Measurements from ENCODE around the gene TLE7.

Gene TLE7

DNA sequence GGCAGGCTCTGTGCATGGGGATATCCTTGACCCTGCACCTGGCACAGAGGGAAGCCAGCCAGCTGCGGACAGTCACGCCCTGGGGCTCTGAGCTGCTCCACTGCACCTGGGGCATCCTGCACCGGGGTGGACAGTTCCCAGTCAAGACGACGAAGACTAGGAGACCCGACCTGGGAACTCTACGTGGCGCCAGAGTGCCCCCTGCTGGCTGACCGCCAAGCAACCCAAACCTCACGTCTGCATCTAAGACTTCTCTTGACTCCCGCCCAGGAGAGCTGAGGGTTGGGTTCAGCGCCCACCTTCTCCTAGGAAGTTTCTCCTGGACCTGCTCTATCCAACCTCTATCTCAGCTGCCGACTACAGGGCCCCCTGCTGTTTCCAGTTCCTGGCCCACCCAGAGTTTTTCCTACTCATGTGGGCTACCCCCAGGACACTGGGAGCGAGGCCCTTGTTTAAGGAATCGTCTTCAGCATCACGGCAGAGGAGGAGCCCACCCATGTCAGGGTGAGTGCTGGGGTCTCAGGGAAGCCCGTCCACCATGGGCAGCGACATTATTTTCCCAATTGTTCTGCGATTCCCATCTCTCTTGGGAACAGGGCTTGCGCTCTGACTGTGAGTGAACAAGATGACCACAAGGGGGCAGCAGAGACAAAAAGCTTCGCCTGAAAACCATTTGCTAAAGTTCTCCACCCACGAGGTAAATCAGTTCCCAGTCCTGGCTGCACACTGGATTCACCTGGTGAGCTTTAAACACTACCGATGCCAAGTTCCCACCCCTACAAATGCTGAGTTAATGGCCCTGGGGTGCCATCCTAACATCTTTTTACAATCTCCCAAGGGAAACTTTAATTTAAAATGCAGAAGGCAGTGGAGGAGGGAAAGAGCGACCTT lies 29.3 kb downstream of the TLE7 start:
- Histone ChIP-seq H3K4me3 (ENCODE audit: low read length) (no peak overlapping the region), H3K27me3 (replicated peaks; ENCODE audit: control insufficient read depth, insufficient read depth, low read length) (peaks cover 61% of the 10 kb centered on the region), H3K9ac (ENCODE audit: low read length) (no peak overlapping the region), H3K9me3 (ENCODE audit: control insufficient read depth, low read length) (peaks cover 3% of the 10 kb centered on the region), H3K36me3 (ENCODE audit: control insufficient read depth, insufficient read depth, low read length, severe bottlenecking) (no peaks in the 10 kb centered on the region), H3K4me1 (ENCODE audit: control insufficient read depth, insufficient read depth, low read length) (no peaks in the 10 kb centered on the region)
- DNase-seq (ENCODE audit: low read depth): peak; percentile 88

DNA sequence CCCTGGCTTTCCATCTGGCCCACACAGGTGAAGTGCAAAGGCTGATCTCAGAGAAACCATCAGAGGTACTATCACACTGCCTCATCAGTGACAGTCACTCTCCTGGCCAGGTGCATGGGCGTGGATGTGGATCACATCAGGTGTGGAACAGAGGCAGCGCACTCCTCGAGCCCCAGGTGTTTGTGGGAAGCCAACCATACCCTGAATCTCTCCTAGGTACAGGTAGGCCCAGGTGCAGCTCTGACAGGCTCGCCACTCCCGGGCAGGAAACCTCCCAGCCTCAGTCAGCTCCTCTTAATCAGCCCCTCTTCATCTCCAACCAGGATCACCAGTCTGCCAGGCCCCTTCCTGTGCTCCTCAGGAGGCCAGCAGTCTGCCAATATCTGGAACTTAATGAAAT lies 31.7 kb downstream of the TLE7 start:
- H3K9me3 ChIP-seq (ENCODE audit: control insufficient read depth, low read length): peaks cover 2% of the 10 kb centered on the region
- no peak for DNase-seq (ENCODE audit: low read depth)
- no peaks in the 10 kb centered on the region for H3K36me3 ChIP-seq (ENCODE audit: control insufficient read depth, insufficient read depth, low read length, severe bottlenecking)
- H3K27me3 ChIP-seq (replicated peaks; ENCODE audit: control insufficient read depth, insufficient read depth, low read length): peaks cover 60% of the 10 kb centered on the region
- H3K4me1 ChIP-seq (ENCODE audit: control insufficient read depth, insufficient read depth, low read length): no peaks in the 10 kb centered on the region
- no peak overlapping the region for H3K4me3 ChIP-seq (ENCODE audit: low read length)
- no peak overlapping the region for H3K9ac ChIP-seq (ENCODE audit: low read length)

DNA sequence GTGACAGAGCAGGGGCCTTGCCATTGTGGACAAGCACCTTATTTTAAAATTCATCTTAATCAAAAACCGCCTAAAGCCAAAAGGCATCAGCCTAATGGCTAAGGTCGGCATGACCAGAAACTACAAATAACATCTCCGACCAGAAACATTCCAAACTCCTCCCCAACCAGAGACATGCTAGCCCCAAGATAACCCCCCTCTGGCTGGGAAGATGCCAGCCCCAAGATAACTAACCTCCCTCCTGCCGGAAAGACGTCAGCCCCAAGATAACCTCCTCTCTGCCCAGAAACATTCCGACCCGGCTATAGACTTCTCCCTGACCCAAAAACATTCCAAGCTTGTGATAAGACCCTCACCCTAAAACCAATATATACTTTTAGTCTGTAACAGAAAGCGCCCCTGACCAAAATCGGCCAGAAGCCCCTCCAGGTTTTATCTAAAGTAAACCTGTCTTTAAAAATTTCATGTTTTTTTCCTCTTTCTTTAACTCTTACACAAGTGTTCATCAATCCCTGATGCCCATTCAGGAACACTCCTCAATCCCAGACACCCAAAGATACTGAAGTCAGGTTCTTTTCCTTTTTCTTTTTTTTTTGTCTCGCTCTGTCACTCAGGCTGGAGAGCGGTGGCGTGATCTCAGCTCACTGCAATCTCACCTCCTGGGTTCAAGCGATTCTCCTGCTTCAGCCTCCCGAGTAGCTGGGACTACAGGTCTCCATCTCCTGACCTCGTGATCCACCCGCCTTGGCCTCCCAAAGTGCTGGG lies 32.7 kb downstream of the TLE7 start:
- Histone ChIP-seq H3K9ac (ENCODE audit: low read length) (no peak overlapping the region), H3K4me1 (ENCODE audit: control insufficient read depth, insufficient read depth, low read length) (no peaks in the 10 kb centered on the region), H3K4me3 (ENCODE audit: low read length) (no peak overlapping the region), H3K27me3 (replicated peaks; ENCODE audit: control insufficient read depth, insufficient read depth, low read length) (peaks cover 60% of the 10 kb centered on the region), H3K9me3 (ENCODE audit: control insufficient read depth, low read length) (peaks cover 10% of the 10 kb centered on the region), H3K36me3 (ENCODE audit: control insufficient read depth, insufficient read depth, low read length, severe bottlenecking) (no peaks in the 10 kb centered on the region)
- no peak for DNase-seq (ENCODE audit: low read depth)

DNA sequence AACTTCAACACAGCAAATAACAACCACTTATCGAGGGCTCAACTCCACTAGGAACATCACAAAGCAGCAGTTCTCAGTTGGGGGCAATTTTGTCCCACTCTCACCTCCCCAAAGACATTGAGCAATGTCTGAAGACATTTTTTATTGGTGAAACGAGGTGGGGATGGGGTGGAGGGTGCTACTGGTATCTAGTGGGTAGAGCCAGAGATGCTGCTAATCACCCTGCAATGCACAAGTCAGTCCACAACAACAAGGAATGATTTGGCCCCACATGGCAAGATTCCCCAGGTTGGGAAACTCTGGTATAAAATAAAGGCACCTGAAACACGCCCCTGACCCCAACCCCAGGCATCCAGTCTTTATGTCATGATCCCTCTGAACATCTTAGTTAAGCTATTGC lies 33.3 kb downstream of the TLE7 start:
- no peak for DNase-seq (ENCODE audit: low read depth)
- Histone ChIP-seq H3K4me1 (ENCODE audit: control insufficient read depth, insufficient read depth, low read length) (no peaks in the 10 kb centered on the region), H3K27me3 (replicated peaks; ENCODE audit: control insufficient read depth, insufficient read depth, low read length) (peaks cover 54% of the 10 kb centered on the region), H3K36me3 (ENCODE audit: control insufficient read depth, insufficient read depth, low read length, severe bottlenecking) (no peaks in the 10 kb centered on the region), H3K4me3 (ENCODE audit: low read length) (no peak overlapping the region), H3K9ac (ENCODE audit: low read length) (no peak overlapping the region), H3K9me3 (ENCODE audit: control insufficient read depth, low read length) (peaks cover 17% of the 10 kb centered on the region)

DNA sequence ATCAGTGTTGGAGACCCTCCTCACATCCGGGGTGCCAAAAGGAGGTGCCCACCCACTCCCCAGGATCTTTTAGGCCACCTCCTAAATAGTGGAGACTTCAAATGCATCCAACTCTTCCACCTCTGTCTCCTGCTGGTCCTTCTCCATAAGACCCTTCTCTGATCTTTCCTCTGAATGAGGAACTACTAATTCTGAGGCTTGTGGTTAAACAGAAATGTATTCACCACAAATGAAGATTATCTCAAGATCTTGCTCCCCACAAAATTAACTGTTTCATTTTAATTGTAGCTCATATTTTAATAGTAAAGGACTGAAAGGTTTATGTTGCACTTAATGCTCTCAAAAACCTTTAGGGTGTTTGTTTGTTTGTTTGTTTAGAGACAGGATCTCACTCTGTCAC lies 34.1 kb downstream of the TLE7 start:
- H3K4me3 ChIP-seq (ENCODE audit: low read length): no peak overlapping the region
- DNase-seq (ENCODE audit: low read depth): no peak
- H3K9me3 ChIP-seq (ENCODE audit: control insufficient read depth, low read length): peaks cover 20% of the 10 kb centered on the region
- H3K9ac ChIP-seq (ENCODE audit: low read length): no peak overlapping the region
- H3K36me3 ChIP-seq (ENCODE audit: control insufficient read depth, insufficient read depth, low read length, severe bottlenecking): no peaks in the 10 kb centered on the region
- H3K27me3 ChIP-seq (replicated peaks; ENCODE audit: control insufficient read depth, insufficient read depth, low read length): peaks cover 55% of the 10 kb centered on the region
- no peaks in the 10 kb centered on the region for H3K4me1 ChIP-seq (ENCODE audit: control insufficient read depth, insufficient read depth, low read length)

DNA sequence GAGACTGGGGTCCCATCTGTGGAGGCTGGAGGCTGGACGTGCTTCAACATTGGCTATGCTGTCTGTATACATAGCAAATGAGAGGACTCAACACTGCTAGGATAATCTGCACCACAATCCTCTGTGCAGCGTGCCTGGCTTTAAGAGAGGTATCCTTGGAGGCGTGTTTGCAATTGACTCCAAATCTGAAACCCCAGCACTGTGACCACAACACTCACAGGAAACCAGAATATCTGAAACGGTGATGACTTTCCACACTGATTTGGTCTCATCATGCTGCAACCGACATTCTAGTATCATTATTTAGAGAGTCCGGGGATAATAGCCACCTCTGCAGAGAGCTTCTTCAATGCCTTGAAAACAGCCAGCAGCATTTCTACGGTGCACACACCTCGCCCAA lies 35.1 kb downstream of the TLE7 start:
- no peaks in the 10 kb centered on the region for H3K36me3 ChIP-seq (ENCODE audit: control insufficient read depth, insufficient read depth, low read length, severe bottlenecking)
- no peak overlapping the region for H3K9ac ChIP-seq (ENCODE audit: low read length)
- no peak overlapping the region for H3K4me3 ChIP-seq (ENCODE audit: low read length)
- no peak for DNase-seq (ENCODE audit: low read depth)
- no peaks in the 10 kb centered on the region for H3K4me1 ChIP-seq (ENCODE audit: control insufficient read depth, insufficient read depth, low read length)
- peaks cover 55% of the 10 kb centered on the region for H3K27me3 ChIP-seq (replicated peaks; ENCODE audit: control insufficient read depth, insufficient read depth, low read length)
- peaks cover 20% of the 10 kb centered on the region for H3K9me3 ChIP-seq (ENCODE audit: control insufficient read depth, low read length)

DNA sequence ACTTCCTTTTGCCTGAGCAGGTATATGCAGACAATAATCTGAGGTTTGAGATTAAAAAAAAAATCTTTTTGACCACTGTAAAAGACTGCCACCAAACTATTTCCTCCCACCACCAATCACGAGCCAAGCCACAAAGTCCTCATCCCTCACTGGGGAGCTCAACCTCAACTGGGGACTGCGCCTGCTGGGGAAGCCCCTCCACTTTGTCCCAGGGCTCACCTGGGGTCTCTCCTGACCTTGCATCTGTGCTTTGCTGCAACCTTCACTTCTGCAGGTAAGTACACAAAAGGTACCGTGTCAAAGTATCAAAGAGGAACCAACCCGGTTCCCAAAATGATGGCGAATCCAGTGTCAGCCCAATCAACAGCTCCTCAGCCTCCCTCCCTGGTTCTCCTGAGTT lies 35.5 kb downstream of the TLE7 start:
- no peak for DNase-seq (ENCODE audit: low read depth)
- Histone ChIP-seq H3K4me1 (ENCODE audit: control insufficient read depth, insufficient read depth, low read length) (no peaks in the 10 kb centered on the region), H3K9me3 (ENCODE audit: control insufficient read depth, low read length) (peaks cover 20% of the 10 kb centered on the region), H3K4me3 (ENCODE audit: low read length) (no peak overlapping the region), H3K9ac (ENCODE audit: low read length) (no peak overlapping the region), H3K27me3 (replicated peaks; ENCODE audit: control insufficient read depth, insufficient read depth, low read length) (peaks cover 54% of the 10 kb centered on the region), H3K36me3 (ENCODE audit: control insufficient read depth, insufficient read depth, low read length, severe bottlenecking) (no peaks in the 10 kb centered on the region)

DNA sequence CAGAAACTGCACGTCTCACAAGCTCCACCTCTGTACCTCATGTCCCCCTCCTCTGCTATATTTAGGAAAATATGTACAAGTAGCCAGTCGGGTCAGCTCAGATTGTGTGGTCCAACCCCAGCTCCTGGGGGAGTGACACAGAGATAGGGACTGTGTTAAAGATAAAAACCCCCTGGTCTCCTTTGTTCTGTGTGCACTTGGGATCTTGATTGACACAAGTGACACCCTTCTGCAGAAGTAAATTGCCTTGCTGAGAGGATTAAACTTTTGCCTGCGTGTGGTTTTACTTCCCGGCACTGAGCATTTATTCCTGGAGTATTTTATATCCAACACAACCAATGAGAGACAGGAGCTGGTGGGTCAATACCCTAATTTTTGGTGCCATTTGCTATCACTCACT lies 37.5 kb downstream of the TLE7 start:
- H3K9me3 ChIP-seq (ENCODE audit: control insufficient read depth, low read length): peaks cover 20% of the 10 kb centered on the region
- H3K4me1 ChIP-seq (ENCODE audit: control insufficient read depth, insufficient read depth, low read length): no peaks in the 10 kb centered on the region
- H3K9ac ChIP-seq (ENCODE audit: low read length): no peak overlapping the region
- H3K4me3 ChIP-seq (ENCODE audit: low read length): no peak overlapping the region
- no peaks in the 10 kb centered on the region for H3K36me3 ChIP-seq (ENCODE audit: control insufficient read depth, insufficient read depth, low read length, severe bottlenecking)
- peaks cover 48% of the 10 kb centered on the region for H3K27me3 ChIP-seq (replicated peaks; ENCODE audit: control insufficient read depth, insufficient read depth, low read length)
- DNase-seq (ENCODE audit: low read depth): no peak

DNA sequence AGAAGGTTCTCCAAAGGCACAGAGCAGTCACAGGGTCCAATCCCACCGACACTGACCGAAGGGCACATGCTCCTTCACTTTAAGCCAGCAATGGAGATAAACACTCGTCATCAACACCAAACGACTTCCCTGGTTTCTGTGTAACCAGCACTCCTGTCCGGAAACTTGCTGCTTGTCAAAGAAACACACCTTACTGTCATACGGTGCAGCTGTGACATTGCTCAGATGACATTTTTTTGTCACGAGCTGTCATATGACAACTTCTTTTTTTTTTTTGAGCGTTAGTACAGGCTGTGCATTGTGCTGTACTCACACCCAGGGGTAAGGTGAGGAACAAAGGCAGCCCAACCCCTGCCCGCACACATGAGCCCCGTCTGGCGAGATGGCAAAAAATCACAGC lies 39.2 kb downstream of the TLE7 start:
- Histone ChIP-seq H3K27me3 (replicated peaks; ENCODE audit: control insufficient read depth, insufficient read depth, low read length) (peaks cover 46% of the 10 kb centered on the region), H3K36me3 (ENCODE audit: control insufficient read depth, insufficient read depth, low read length, severe bottlenecking) (no peaks in the 10 kb centered on the region), H3K9ac (ENCODE audit: low read length) (no peak overlapping the region), H3K4me1 (ENCODE audit: control insufficient read depth, insufficient read depth, low read length) (no peaks in the 10 kb centered on the region), H3K4me3 (ENCODE audit: low read length) (no peak overlapping the region), H3K9me3 (ENCODE audit: control insufficient read depth, low read length) (peaks cover 20% of the 10 kb centered on the region)
- DNase-seq (ENCODE audit: low read depth): no peak

DNA sequence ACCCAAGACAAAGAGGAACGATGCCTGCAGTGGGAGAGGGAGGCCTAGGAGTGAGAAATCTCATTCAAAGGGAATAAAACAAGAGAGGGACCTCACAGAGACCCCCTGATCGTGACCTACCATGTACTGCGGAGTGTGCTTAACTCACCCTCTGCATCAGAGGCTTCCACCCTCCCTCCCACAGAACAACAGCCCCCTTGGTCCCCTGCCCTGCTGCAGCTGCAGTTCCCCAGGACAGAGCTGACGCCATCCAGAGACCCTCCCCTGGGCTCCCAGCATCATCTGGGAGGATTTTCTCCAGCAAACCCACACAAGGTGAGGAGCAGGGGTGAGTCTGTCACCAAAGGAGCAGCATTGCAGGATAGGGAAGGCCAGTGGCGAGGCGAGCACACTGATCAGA lies 39.8 kb downstream of the TLE7 start:
- DNase-seq (ENCODE audit: low read depth): no peak
- peaks cover 20% of the 10 kb centered on the region for H3K9me3 ChIP-seq (ENCODE audit: control insufficient read depth, low read length)
- no peaks in the 10 kb centered on the region for H3K4me1 ChIP-seq (ENCODE audit: control insufficient read depth, insufficient read depth, low read length)
- no peak overlapping the region for H3K9ac ChIP-seq (ENCODE audit: low read length)
- H3K4me3 ChIP-seq (ENCODE audit: low read length): no peak overlapping the region
- peaks cover 45% of the 10 kb centered on the region for H3K27me3 ChIP-seq (replicated peaks; ENCODE audit: control insufficient read depth, insufficient read depth, low read length)
- no peaks in the 10 kb centered on the region for H3K36me3 ChIP-seq (ENCODE audit: control insufficient read depth, insufficient read depth, low read length, severe bottlenecking)

DNA sequence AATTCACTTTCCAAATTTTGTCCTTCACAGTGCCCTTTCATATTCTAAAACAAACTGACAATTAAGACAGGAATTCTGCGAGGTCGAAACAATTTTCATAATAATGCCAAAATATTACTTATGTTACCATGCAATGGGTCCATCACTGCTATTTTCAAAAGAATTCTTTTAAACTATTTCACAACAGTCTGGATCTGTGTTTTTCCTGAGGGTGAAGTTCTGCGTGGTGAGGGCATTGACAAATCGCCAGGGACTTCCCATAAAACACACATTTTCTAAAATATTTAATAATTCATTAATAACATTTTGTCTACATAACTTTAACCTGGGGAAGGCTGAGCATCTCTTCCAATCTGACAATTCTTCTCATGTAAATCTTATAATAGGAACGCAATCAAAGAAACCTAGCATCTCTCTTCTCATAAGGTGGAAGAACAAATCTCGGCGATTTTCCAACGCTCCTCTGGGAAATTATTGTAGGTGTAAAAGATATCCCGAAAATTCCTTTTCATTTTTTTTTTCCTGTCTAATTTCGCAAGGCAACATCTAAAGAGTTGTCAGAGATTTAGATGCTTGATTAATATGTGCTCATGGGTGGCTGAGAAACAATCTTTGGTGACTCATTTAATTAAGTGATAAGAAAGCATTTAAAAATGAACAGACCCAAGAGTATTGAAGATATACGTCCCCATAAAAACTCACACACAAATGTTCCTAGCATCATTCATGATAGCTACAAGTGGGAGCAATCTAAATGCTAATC lies 41.9 kb downstream of the TLE7 start:
- no peak for DNase-seq (ENCODE audit: low read depth)
- no peak overlapping the region for H3K9ac ChIP-seq (ENCODE audit: low read length)
- H3K4me1 ChIP-seq (ENCODE audit: control insufficient read depth, insufficient read depth, low read length): no peaks in the 10 kb centered on the region
- H3K27me3 ChIP-seq (replicated peaks; ENCODE audit: control insufficient read depth, insufficient read depth, low read length): peaks cover 44% of the 10 kb centered on the region
- peaks cover 16% of the 10 kb centered on the region for H3K9me3 ChIP-seq (ENCODE audit: control insufficient read depth, low read length)
- H3K36me3 ChIP-seq (ENCODE audit: control insufficient read depth, insufficient read depth, low read length, severe bottlenecking): no peaks in the 10 kb centered on the region
- no peak overlapping the region for H3K4me3 ChIP-seq (ENCODE audit: low read length)
